ENCODE results near the gene SYNCRIP. TPM values are rescaled to one million over a fixed set of nuclear protein-coding genes. Genes with fewer than 3 reads are reported as not detected.

Gene SYNCRIP
- total and polyA plus RNA-seq, 2 of the 13 experiments (the other 11 are each of a cell fraction or from before 2014, with no cell fraction given): 8.1 to 112 TPM

DNA sequence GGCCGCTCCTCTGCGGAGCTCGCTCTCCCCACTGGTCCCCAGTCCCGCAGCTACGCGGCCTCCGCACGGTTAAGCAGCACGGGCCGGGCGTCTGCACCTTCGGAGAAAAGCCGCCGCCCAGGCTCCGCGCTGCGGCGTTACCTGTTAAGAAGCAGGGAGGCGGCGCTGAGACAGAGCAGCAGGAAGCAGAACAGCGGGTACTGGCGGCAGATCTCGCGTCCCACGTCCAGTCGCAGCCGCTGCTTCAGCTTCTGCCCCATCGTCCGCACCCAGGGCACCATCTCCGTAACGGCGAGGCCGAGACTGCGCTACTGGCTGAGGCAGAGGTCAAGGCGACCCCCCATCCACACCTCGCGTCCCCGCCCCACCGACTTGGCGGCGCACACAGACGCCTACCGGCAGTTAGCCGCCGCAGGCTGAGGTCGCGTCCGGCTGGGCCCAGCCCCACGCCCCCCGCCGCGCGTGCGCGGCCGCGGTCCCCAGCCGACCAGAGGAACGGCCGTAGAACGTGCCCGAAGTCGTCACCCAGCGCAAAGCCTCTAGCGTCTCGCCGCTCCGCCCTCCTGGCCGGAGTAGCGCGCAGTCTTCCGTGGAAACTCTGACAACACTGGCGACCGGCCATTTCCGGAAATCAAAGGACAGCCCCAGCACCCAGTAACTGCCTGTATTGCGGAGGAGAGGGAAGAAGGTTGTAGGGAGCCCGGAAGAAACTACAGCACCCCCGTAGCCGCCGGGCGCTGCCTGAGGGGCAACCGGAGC is 49.1 kb downstream of the SYNCRIP start, which contains the start of gene SNX14 (continued):
- TF ChIP-seq ELF4 (CRISPR knock-in tag; IDR thresholded peaks at IDR 0.05; ENCODE audit: borderline replicate concordance) (no peak; the same call in 1 of the 2 replicates), ZNF597 (CRISPR knock-in tag; IDR thresholded peaks at IDR 0.05) (no peak), ZNF547 (CRISPR knock-in tag; IDR thresholded peaks at IDR 0.05) (peak; percentile 24; the same call in 1 of the 2 replicates), ZBTB1 (CRISPR knock-in tag; IDR thresholded peaks at IDR 0.05; ENCODE audit: borderline replicate concordance) (no peak), ZFP1 (CRISPR knock-in tag; IDR thresholded peaks at IDR 0.05) (no peak), ZSCAN20 (CRISPR knock-in tag; IDR thresholded peaks at IDR 0.05; ENCODE audit: borderline replicate concordance) (peak; percentile 73; the same call in 1 of the 2 replicates), NFYC (CRISPR knock-in tag; IDR thresholded peaks at IDR 0.05) (peak; percentile 36; the same call in 1 of the 2 replicates), LCORL (IDR thresholded peaks at IDR 0.05) (no peak), LCORL (CRISPR knock-in tag; IDR thresholded peaks at IDR 0.05) (peak; percentile 64), ZNF275 (CRISPR knock-in tag; IDR thresholded peaks at IDR 0.05; ENCODE audit: borderline replicate concordance) (peak; percentile 80), ZBTB7A (CRISPR knock-in tag; IDR thresholded peaks at IDR 0.05) (peak; percentile 88), FOXK1 (CRISPR knock-in tag; IDR thresholded peaks at IDR 0.05; ENCODE audit: borderline replicate concordance, low read depth) (0 out of 2 replicates have a peak, but pooled peaks have one; percentile 33), ZNF788 (CRISPR knock-in tag; IDR thresholded peaks at IDR 0.05; ENCODE audit: borderline replicate concordance) (peak; percentile 64; the same call in 1 of the 2 replicates), ZNF839 (CRISPR knock-in tag; IDR thresholded peaks at IDR 0.05; ENCODE audit: borderline replicate concordance) (peak; percentile 17; the same call in 1 of the 2 replicates), ZNF431 (CRISPR knock-in tag; IDR thresholded peaks at IDR 0.05; ENCODE audit: borderline replicate concordance, low read depth) (peak; percentile 69; the same call in 1 of the 2 replicates)
- TF ChIP-seq, protein P1, sequence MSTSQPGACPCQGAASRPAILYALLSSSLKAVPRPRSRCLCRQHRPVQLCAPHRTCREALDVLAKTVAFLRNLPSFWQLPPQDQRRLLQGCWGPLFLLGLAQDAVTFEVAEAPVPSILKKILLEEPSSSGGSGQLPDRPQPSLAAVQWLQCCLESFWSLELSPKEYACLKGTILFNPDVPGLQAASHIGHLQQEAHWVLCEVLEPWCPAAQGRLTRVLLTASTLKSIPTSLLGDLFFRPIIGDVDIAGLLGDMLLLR (CRISPR knock-in tag; IDR thresholded peaks at IDR 0.05): peak; percentile 88; the same call in 1 of the 2 replicates
- TF ChIP-seq, protein P2, sequence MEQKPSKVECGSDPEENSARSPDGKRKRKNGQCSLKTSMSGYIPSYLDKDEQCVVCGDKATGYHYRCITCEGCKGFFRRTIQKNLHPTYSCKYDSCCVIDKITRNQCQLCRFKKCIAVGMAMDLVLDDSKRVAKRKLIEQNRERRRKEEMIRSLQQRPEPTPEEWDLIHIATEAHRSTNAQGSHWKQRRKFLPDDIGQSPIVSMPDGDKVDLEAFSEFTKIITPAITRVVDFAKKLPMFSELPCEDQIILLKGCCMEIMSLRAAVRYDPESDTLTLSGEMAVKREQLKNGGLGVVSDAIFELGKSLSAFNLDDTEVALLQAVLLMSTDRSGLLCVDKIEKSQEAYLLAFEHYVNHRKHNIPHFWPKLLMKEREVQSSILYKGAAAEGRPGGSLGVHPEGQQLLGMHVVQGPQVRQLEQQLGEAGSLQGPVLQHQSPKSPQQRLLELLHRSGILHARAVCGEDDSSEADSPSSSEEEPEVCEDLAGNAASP (CRISPR knock-in tag; IDR thresholded peaks at IDR 0.05; ENCODE audit: borderline replicate concordance): peak; percentile 21; the same call in 1 of the 2 replicates

Data from HepG2 (cell line).